HEK293 (cell line): ENCODE results near the gene GALE.

ENCODE experiments used
- BCL11A ChIP-seq: fragments of 450-650 bp; formaldehyde crosslinking; IDR thresholded peaks from 2 replicates; pipeline ENCODE4 v1.5.1; 2016; ENCODE audit warnings: low read depth, missing biosample characterization, missing genetic modification characterization
- GLI2 ChIP-seq: fragments of 450-650 bp; formaldehyde crosslinking; IDR thresholded peaks from 2 replicates; pipeline ENCODE4; 2017; ENCODE audit warnings: missing biosample characterization, missing genetic modification characterization, low read depth, borderline replicate concordance
- GLIS1 ChIP-seq: fragments of 450-650 bp; formaldehyde crosslinking; IDR thresholded peaks from 2 replicates; pipeline ENCODE4 v1.5.1; 2016; ENCODE audit warnings: missing biosample characterization, missing genetic modification characterization
- HOXD13 ChIP-seq: sonication (generic); formaldehyde crosslinking; IDR thresholded peaks from 2 replicates; pipeline ENCODE4 v1.8.0; 2022; ENCODE audit warnings: missing genetic modification reagents, borderline replicate concordance
- INSM2 ChIP-seq: fragments of 450-650 bp; formaldehyde crosslinking; IDR thresholded peaks from 2 replicates; pipeline ENCODE4 v1.5.1; 2016; ENCODE audit warnings: missing biosample characterization, missing genetic modification characterization
- KLF16 ChIP-seq: fragments of 450-650 bp; formaldehyde crosslinking; IDR thresholded peaks from 2 replicates; pipeline ENCODE4 v1.5.1; 2017; ENCODE audit warnings: missing biosample characterization, missing genetic modification characterization
- MYNN ChIP-seq: fragments of 450-650 bp; formaldehyde crosslinking; IDR thresholded peaks from 2 replicates; pipeline ENCODE4 v1.5.1; 2016; ENCODE audit warnings: missing biosample characterization, missing genetic modification characterization, borderline replicate concordance
- ZBTB20 ChIP-seq: fragments of 450-650 bp; formaldehyde crosslinking; IDR thresholded peaks from 2 replicates; pipeline ENCODE4 v1.5.1; 2016; ENCODE audit warnings: missing biosample characterization, missing genetic modification characterization
- ZBTB26 ChIP-seq: fragments of 450-650 bp; formaldehyde crosslinking; optimal IDR thresholded peaks from 2 replicates; pipeline ENCODE3; 2016; ENCODE audit warnings: missing biosample characterization, mild to moderate bottlenecking, missing genetic modification characterization
- ZNF121 ChIP-seq: fragments of 450-650 bp; formaldehyde crosslinking; IDR thresholded peaks from 2 replicates; pipeline ENCODE4 v1.5.1; 2016; ENCODE audit warnings: missing biosample characterization, missing genetic modification characterization
- ZNF138 ChIP-seq: fragments of 450-650 bp; formaldehyde crosslinking; IDR thresholded peaks from 2 replicates; pipeline ENCODE4 v1.5.1; 2016; ENCODE audit warnings: missing biosample characterization, missing genetic modification characterization, borderline replicate concordance
- ZNF16 ChIP-seq: fragments of 450-650 bp; formaldehyde crosslinking; IDR thresholded peaks from 2 replicates; pipeline ENCODE4 v1.5.1; 2016; ENCODE audit warnings: low read depth, missing biosample characterization, missing genetic modification characterization
- ZNF211 ChIP-seq: fragments of 450-650 bp; formaldehyde crosslinking; IDR thresholded peaks from 2 replicates; pipeline ENCODE4 v1.5.1; 2016; ENCODE audit warnings: low read depth, missing biosample characterization, missing genetic modification characterization
- ZNF239 ChIP-seq: fragments of 450-650 bp; formaldehyde crosslinking; IDR thresholded peaks from 2 replicates; pipeline ENCODE4 v1.5.1; 2016; ENCODE audit warnings: missing biosample characterization, missing genetic modification characterization
- ZNF350 ChIP-seq: fragments of 450-650 bp; formaldehyde crosslinking; IDR thresholded peaks from 2 replicates; pipeline ENCODE4 v1.5.0; 2017; ENCODE audit warnings: missing biosample characterization, mild to moderate bottlenecking, missing genetic modification characterization
- ZNF366 ChIP-seq: fragments of 450-650 bp; formaldehyde crosslinking; conservative IDR thresholded peaks from 2 replicates; pipeline ENCODE4 v1.5.1; 2016; ENCODE audit warnings: missing biosample characterization, missing genetic modification characterization
- ZNF423 ChIP-seq: fragments of 450-650 bp; formaldehyde crosslinking; IDR thresholded peaks from 2 replicates; pipeline ENCODE4 v1.5.1; 2016; ENCODE audit warnings: missing biosample characterization, missing genetic modification characterization
- ZNF473 ChIP-seq: fragments of 450-650 bp; formaldehyde crosslinking; IDR thresholded peaks from 2 replicates; pipeline ENCODE4 v1.5.1; 2017; ENCODE audit warnings: missing biosample characterization, missing genetic modification characterization
- ZNF548 ChIP-seq: fragments of 450-650 bp; formaldehyde crosslinking; IDR thresholded peaks from 2 replicates; pipeline ENCODE4 v1.5.1; 2016; ENCODE audit warnings: missing biosample characterization, missing genetic modification characterization
- ZNF558 ChIP-seq: fragments of 450-650 bp; formaldehyde crosslinking; IDR thresholded peaks from 2 replicates; pipeline ENCODE4 v1.5.1; 2016; ENCODE audit warnings: missing biosample characterization, missing genetic modification characterization
- ZNF560 ChIP-seq: fragments of 450-650 bp; formaldehyde crosslinking; IDR thresholded peaks from 2 replicates; pipeline ENCODE4 v1.5.1; 2017; ENCODE audit warnings: missing biosample characterization, missing genetic modification characterization, borderline replicate concordance
- ZNF623 ChIP-seq: fragments of 450-650 bp; formaldehyde crosslinking; IDR thresholded peaks from 2 replicates; pipeline ENCODE4 v1.5.1; 2016; ENCODE audit warnings: missing biosample characterization, missing genetic modification characterization
- ZNF639 ChIP-seq: fragments of 450-650 bp; formaldehyde crosslinking; IDR thresholded peaks from 2 replicates; pipeline ENCODE4 v1.5.1; 2016; ENCODE audit warnings: missing biosample characterization, missing genetic modification characterization
- ZNF768 ChIP-seq: fragments of 450-650 bp; formaldehyde crosslinking; IDR thresholded peaks from 2 replicates; pipeline ENCODE4 v1.5.1; 2018; ENCODE audit warnings: missing biosample characterization, mild to moderate bottlenecking, missing genetic modification characterization
- TF ChIP-seq, protein P1 (sequence below): fragments of 450-650 bp; formaldehyde crosslinking; IDR thresholded peaks from 2 replicates; pipeline ENCODE4 v1.5.1; 2016; ENCODE audit warnings: missing biosample characterization, missing genetic modification characterization
- TF ChIP-seq, protein P2 (sequence below): fragments of 450-650 bp; formaldehyde crosslinking; IDR thresholded peaks from 2 replicates; pipeline ENCODE4 v1.5.1; 2016; ENCODE audit warnings: missing biosample characterization, missing genetic modification characterization
- TF ChIP-seq, protein P3 (sequence below): fragments of 450-650 bp; formaldehyde crosslinking; IDR thresholded peaks from 2 replicates; pipeline ENCODE4 v1.5.1; 2016; ENCODE audit warnings: missing biosample characterization, missing genetic modification characterization
- TF ChIP-seq, protein P4 (sequence below): fragments of 450-650 bp; formaldehyde crosslinking; IDR thresholded peaks from 2 replicates; pipeline ENCODE4 v1.5.1; 2016; ENCODE audit warnings: missing biosample characterization, missing genetic modification characterization
- TF ChIP-seq, protein P5 (sequence below): fragments of 450-650 bp; formaldehyde crosslinking; IDR thresholded peaks from 2 replicates; pipeline ENCODE4 v1.5.1; 2017; ENCODE audit warnings: missing biosample characterization, mild to moderate bottlenecking, missing genetic modification characterization, moderate library complexity

GALE gene

DNA sequence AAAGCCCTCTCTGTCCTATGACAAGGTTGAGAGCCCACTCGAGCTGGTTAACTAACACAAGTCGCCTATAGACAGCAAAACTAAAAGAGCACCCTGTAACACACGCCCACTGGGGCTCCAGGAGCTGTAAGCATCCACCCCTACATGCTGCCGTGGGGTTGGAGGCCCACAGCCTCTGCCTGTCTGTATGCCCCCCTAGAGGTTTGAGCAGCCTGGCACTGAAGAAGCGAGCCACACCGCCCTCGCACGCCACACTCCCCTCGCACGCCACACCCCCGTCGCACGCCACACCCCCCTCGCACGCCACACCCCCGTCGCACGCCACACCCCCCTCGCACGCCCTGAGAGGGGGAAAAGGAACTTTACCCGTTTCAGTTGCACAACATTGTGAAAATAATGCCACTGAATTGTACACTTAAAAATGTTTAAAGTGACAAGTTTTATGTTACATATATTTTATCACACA is 37.9 kb upstream of the GALE start (continued):
- TF ChIP-seq INSM2 (tag by site-specific recombination) (no peak), ZBTB26 (tag by site-specific recombination) (peak; percentile 6), BCL11A (tag by site-specific recombination) (no peak), ZNF423 (no peak), ZNF560 (tag by site-specific recombination) (no peak), ZNF548 (tag by site-specific recombination) (no peak), GLI2 (tag by site-specific recombination) (no peak), ZNF768 (tag by site-specific recombination) (no peak), ZNF239 (tag by site-specific recombination) (no peak), ZNF558 (no peak), ZNF473 (tag by site-specific recombination) (no peak), ZBTB20 (tag by site-specific recombination) (no peak), HOXD13 (CRISPR knock-in tag) (no peak), ZNF138 (no peak), ZNF623 (no peak), MYNN (tag by site-specific recombination) (no peak), ZNF211 (no peak), KLF16 (peak; percentile 68), ZNF366 (no peak), ZNF121 (tag by site-specific recombination) (no peak), ZNF350 (no peak), ZNF16 (tag by site-specific recombination) (no peak), GLIS1 (peak; percentile 59), ZNF639 (tag by site-specific recombination) (no peak)
- TF ChIP-seq, protein P1, sequence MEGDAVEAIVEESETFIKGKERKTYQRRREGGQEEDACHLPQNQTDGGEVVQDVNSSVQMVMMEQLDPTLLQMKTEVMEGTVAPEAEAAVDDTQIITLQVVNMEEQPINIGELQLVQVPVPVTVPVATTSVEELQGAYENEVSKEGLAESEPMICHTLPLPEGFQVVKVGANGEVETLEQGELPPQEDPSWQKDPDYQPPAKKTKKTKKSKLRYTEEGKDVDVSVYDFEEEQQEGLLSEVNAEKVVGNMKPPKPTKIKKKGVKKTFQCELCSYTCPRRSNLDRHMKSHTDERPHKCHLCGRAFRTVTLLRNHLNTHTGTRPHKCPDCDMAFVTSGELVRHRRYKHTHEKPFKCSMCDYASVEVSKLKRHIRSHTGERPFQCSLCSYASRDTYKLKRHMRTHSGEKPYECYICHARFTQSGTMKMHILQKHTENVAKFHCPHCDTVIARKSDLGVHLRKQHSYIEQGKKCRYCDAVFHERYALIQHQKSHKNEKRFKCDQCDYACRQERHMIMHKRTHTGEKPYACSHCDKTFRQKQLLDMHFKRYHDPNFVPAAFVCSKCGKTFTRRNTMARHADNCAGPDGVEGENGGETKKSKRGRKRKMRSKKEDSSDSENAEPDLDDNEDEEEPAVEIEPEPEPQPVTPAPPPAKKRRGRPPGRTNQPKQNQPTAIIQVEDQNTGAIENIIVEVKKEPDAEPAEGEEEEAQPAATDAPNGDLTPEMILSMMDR (tag by site-specific recombination) = peak; percentile 23; the same call in 1 of the 2 replicates
- TF ChIP-seq, protein P2, sequence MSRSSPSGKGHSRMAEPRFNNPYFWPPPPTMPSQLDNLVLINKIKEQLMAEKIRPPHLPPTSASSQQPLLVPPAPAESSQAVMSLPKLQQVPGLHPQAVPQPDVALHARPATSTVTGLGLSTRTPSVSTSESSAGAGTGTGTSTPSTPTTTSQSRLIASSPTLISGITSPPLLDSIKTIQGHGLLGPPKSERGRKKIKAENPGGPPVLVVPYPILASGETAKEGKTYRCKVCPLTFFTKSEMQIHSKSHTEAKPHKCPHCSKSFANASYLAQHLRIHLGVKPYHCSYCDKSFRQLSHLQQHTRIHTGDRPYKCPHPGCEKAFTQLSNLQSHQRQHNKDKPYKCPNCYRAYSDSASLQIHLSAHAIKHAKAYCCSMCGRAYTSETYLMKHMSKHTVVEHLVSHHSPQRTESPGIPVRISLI (tag by site-specific recombination) = no peak
- TF ChIP-seq, protein P3, sequence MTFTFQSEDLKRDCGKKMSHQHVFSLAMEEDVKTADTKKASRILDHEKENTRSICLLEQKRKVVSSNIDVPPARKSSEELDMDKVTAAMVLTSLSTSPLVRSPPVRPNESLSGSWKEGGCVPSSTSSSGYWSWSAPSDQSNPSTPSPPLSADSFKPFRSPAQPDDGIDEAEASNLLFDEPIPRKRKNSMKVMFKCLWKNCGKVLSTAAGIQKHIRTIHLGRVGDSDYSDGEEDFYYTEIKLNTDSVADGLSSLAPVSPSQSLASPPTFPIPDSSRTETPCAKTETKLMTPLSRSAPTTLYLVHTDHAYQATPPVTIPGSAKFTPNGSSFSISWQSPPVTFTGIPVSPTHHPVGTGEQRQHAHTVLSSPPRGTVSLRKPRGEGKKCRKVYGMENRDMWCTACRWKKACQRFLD = no peak
- TF ChIP-seq, protein P4, sequence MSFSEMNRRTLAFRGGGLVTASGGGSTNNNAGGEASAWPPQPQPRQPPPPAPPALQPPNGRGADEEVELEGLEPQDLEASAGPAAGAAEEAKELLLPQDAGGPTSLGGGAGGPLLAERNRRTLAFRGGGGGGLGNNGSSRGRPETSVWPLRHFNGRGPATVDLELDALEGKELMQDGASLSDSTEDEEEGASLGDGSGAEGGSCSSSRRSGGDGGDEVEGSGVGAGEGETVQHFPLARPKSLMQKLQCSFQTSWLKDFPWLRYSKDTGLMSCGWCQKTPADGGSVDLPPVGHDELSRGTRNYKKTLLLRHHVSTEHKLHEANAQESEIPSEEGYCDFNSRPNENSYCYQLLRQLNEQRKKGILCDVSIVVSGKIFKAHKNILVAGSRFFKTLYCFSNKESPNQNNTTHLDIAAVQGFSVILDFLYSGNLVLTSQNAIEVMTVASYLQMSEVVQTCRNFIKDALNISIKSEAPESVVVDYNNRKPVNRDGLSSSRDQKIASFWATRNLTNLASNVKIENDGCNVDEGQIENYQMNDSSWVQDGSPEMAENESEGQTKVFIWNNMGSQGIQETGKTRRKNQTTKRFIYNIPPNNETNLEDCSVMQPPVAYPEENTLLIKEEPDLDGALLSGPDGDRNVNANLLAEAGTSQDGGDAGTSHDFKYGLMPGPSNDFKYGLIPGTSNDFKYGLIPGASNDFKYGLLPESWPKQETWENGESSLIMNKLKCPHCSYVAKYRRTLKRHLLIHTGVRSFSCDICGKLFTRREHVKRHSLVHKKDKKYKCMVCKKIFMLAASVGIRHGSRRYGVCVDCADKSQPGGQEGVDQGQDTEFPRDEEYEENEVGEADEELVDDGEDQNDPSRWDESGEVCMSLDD (tag by site-specific recombination) = no peak
- TF ChIP-seq, protein P5, sequence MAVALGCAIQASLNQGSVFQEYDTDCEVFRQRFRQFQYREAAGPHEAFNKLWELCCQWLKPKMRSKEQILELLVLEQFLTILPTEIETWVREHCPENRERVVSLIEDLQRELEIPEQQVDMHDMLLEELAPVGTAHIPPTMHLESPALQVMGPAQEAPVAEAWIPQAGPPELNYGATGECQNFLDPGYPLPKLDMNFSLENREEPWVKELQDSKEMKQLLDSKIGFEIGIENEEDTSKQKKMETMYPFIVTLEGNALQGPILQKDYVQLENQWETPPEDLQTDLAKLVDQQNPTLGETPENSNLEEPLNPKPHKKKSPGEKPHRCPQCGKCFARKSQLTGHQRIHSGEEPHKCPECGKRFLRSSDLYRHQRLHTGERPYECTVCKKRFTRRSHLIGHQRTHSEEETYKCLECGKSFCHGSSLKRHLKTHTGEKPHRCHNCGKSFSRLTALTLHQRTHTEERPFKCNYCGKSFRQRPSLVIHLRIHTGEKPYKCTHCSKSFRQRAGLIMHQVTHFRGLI = no peak
